Measurements from ENCODE around the gene BAG5.
"Not testable (repeated sequence)": the region's sequence is repeated elsewhere in the genome, so short reads cannot be mapped to it uniquely, and the experiment has no call there.

BAG5 gene

GRCh38 chr14:103562429-103563225 lies at the start of gene BAG5, which contains the start of gene COA8:
BAG5 (minus strand) TSS chr14:103562657; CDS start chr14:103561164, 1,493 bp downstream.
COA8 (plus strand) TSS chr14:103562960; CDS start chr14:103563002, 42 bp downstream.
- peak; percentile 54 to 58 for DNase-seq (ENCODE audit: low read depth in 2 of 2)

- DNase-seq (ENCODE audit: low read depth in 2 of 2), result no peak
These were observed 48.8 kb upstream of the BAG5 start for GRCh38 chr14:103611215-103611614.

GRCh38 chr14:103609081-103609480 lies 46.6 kb upstream of the BAG5 start:
- DNase-seq (ENCODE audit: low read depth in 2 of 2), result not testable (repeated sequence)

- DNase-seq (ENCODE audit: low read depth in 2 of 2), result no peak
These were observed 45.4 kb upstream of the BAG5 start for GRCh38 chr14:103607822-103608221.

- DNase-seq (ENCODE audit: low read depth in 2 of 2), result peak; percentile 89 to 90
These were observed 44.7 kb upstream of the BAG5 start for GRCh38 chr14:103606963-103607668.

- no peak for DNase-seq (ENCODE audit: low read depth in 2 of 2)
These were observed 42.2 kb upstream of the BAG5 start for GRCh38 chr14:103604620-103605019.

- no peak for DNase-seq (ENCODE audit: low read depth in 2 of 2)
These were observed 38.0 kb upstream of the BAG5 start for GRCh38 chr14:103600503-103600902.

GRCh38 chr14:103597623-103598377 lies 35.3 kb upstream of the BAG5 start:
- DNase-seq (ENCODE audit: low read depth in 2 of 2), result peak; percentile 45 to 51

GRCh38 chr14:103594265-103594664 lies 31.8 kb upstream of the BAG5 start:
- DNase-seq (ENCODE audit: low read depth in 2 of 2), result no peak

GRCh38 chr14:103593577-103593976 lies 31.1 kb upstream of the BAG5 start:
- no peak for DNase-seq (ENCODE audit: low read depth in 2 of 2)

- no peak for DNase-seq (ENCODE audit: low read depth in 2 of 2)
These were observed 22.0 kb upstream of the BAG5 start for GRCh38 chr14:103584326-103584915.

GRCh38 chr14:103581954-103582703 lies 19.7 kb upstream of the BAG5 start:
- DNase-seq (ENCODE audit: low read depth in 2 of 2), result no peak

GRCh38 chr14:103581206-103581605 lies 18.7 kb upstream of the BAG5 start:
- no peak for DNase-seq (ENCODE audit: low read depth in 2 of 2)

GRCh38 chr14:103578401-103579075 lies 16.1 kb upstream of the BAG5 start:
- DNase-seq (ENCODE audit: low read depth in 2 of 2), result no peak

- no peak for DNase-seq (ENCODE audit: low read depth in 2 of 2)
These were observed 14.0 kb upstream of the BAG5 start for GRCh38 chr14:103576371-103577024.

- no peak for DNase-seq (ENCODE audit: low read depth in 2 of 2)
These were observed 12.3 kb upstream of the BAG5 start for GRCh38 chr14:103574707-103575285.

- DNase-seq (ENCODE audit: low read depth in 2 of 2), result no peak
These were observed 11.6 kb upstream of the BAG5 start for GRCh38 chr14:103574104-103574503.

- no peak for DNase-seq (ENCODE audit: low read depth in 2 of 2)
These were observed 7.0 kb upstream of the BAG5 start for GRCh38 chr14:103569408-103569807.

- no peak for DNase-seq (ENCODE audit: low read depth in 2 of 2)
These were observed 6.5 kb upstream of the BAG5 start for GRCh38 chr14:103568952-103569351.
